ENCODE measurements around the gene WDR47. TPM values are rescaled to one million over a fixed set of nuclear protein-coding genes. Genes with fewer than 3 reads are reported as not detected.

Gene WDR47
- total RNA-seq, result 15.7 TPM
- long read RNA-seq, full-length matches to known transcripts, result 6 of 14 reads
- long read RNA-seq, partial matches to known transcripts, result 8 of 14 reads
- long read RNA-seq, other reads (novel, unspliced or antisense), result 0 of 14 reads

GRCh38 chr1:109041621-109042468 lies at the start of gene WDR47:
Gene WDR47, minus strand, starts transcription at chr1:109042102. Its CDS starts 18,590 bp downstream, at chr1:109023512.
- peak; percentile 99 for DNase-seq (ENCODE audit: low spot score)
- intact Hi-C loops (cut with DNase I), result loop anchor here (1.0 to 2.0 kb wide), 2 partner anchors 58 to 79 kb away; partner anchors contain the start of gene CLCC1

GRCh38 chr1:109091078-109091838 lies 49.4 kb upstream of the WDR47 start:
- intact Hi-C loops (cut with DNase I), result loop anchor here (5.0 to 10.0 kb wide), 2 partner anchors 129 to 266 kb away; partner anchors contain the start of gene CLCC1
- DNase-seq (ENCODE audit: low spot score), result no peak

GRCh38 chr1:109090196-109091077 lies 48.5 kb upstream of the WDR47 start, which contains the start of gene TMEM167B:
Gene TMEM167B, plus strand, starts transcription at chr1:109090764. Its CDS starts 109 bp downstream, at chr1:109090873.
- intact Hi-C loops (cut with DNase I), result loop anchor here (1.0 to 10.0 kb wide), 4 partner anchors 10 to 266 kb away; partner anchors contain the start of genes CLCC1 and TAF13
- DNase-seq (ENCODE audit: low spot score), result peak; percentile 97

GRCh38 chr1:109089242-109090015 lies 47.5 kb upstream of the WDR47 start:
- intact Hi-C loops (cut with DNase I), result loop anchor here (1.0 to 10.0 kb wide), 4 partner anchors 11 to 265 kb away; partner anchors contain the start of genes CLCC1 and TAF13
- DNase-seq (ENCODE audit: low spot score), result no peak

GRCh38 chr1:109084563-109085517 lies 42.9 kb upstream of the WDR47 start:
- no peak for DNase-seq (ENCODE audit: low spot score)
- intact Hi-C loops (cut with DNase I), result no loop called here

- DNase-seq (ENCODE audit: low spot score), result no peak
- intact Hi-C loops (cut with DNase I), result no loop called here
Observed at GRCh38 chr1:109083923-109084322, 42.0 kb upstream of the WDR47 start.

GRCh38 chr1:109083501-109083900 lies 41.6 kb upstream of the WDR47 start:
- DNase-seq (ENCODE audit: low spot score), result no peak
- intact Hi-C loops (cut with DNase I), result no loop called here

GRCh38 chr1:109080441-109081082 lies 38.7 kb upstream of the WDR47 start:
- no peak for DNase-seq (ENCODE audit: low spot score)
- intact Hi-C loops (cut with DNase I), result no loop called here

GRCh38 chr1:109079240-109079622 lies 37.3 kb upstream of the WDR47 start:
- intact Hi-C loops (cut with DNase I), result no loop called here
- no peak for DNase-seq (ENCODE audit: low spot score)

GRCh38 chr1:109078317-109078716 lies 36.4 kb upstream of the WDR47 start:
- intact Hi-C loops (cut with DNase I), result no loop called here
- no peak for DNase-seq (ENCODE audit: low spot score)

- peak; percentile 99 for DNase-seq (ENCODE audit: low spot score)
- intact Hi-C loops (cut with DNase I), result loop anchor here (1.0 kb wide), 2 partner anchors 14 to 24 kb away; partner anchors contain the start of gene TMEM167B
Observed at GRCh38 chr1:109075531-109076490, 33.9 kb upstream of the WDR47 start, which contains the start of gene TAF13. Gene TAF13, minus strand, starts transcription at chr1:109076003. Its CDS starts 56 bp downstream, at chr1:109075947.

- intact Hi-C loops (cut with DNase I), result no loop called here
- no peak for DNase-seq (ENCODE audit: low spot score)
Observed at GRCh38 chr1:109069294-109069693, 27.4 kb upstream of the WDR47 start.

- no peak for DNase-seq (ENCODE audit: low spot score)
- intact Hi-C loops (cut with DNase I), result no loop called here
Observed at GRCh38 chr1:109067883-109068282, 26.0 kb upstream of the WDR47 start.

GRCh38 chr1:109065137-109065536 lies 23.2 kb upstream of the WDR47 start:
- DNase-seq (ENCODE audit: low spot score), result no peak
- intact Hi-C loops (cut with DNase I), result no loop called here

GRCh38 chr1:109061183-109061582 lies 19.3 kb upstream of the WDR47 start:
- DNase-seq (ENCODE audit: low spot score), result no peak
- intact Hi-C loops (cut with DNase I), result no loop called here

Measured in cardiac septum (tissue), 1 donor.